ENCODE data around the gene PRMT3. TPM values are rescaled to one million over a fixed set of nuclear protein-coding genes. Genes with fewer than 3 reads are reported as not detected.

Gene PRMT3
- total and polyA plus RNA-seq, 2 of the 4 experiments (the other 2 are of a cell fraction): 8.8 to 11.3 TPM

GRCh38 chr11:20387261-20388095, at the start of gene PRMT3 (continued):
- no peak for TF ChIP-seq MAFK (IDR thresholded peaks at IDR 0.05; ENCODE audit: low read depth, low read length)
- peak; percentile 98 for TF ChIP-seq MXI1 (IDR thresholded peaks at IDR 0.05; ENCODE audit: borderline replicate concordance, low read depth, low read length)
- TF ChIP-seq CHD1 (IDR thresholded peaks at IDR 0.05; ENCODE audit: low read depth, low read length): no peak
- no peak; the same call in 1 of the 2 replicates for TF ChIP-seq RFX5 (IDR thresholded peaks at IDR 0.05; ENCODE audit: low read depth, low read length)
- TF ChIP-seq BHLHE40 (IDR thresholded peaks at IDR 0.05; ENCODE audit: low read depth, low read length): peak; percentile 96
